HepG2 (cell line): ENCODE data around the gene IQCN. TPM values are rescaled to one million over a fixed set of nuclear protein-coding genes. Genes with fewer than 3 reads are reported as not detected.
A peak's percentile ranks its signal among the peaks of the same experiment; 100 is the strongest.

Experiments used
- ATF5 ChIP-seq: sonication (generic); formaldehyde crosslinking; IDR thresholded peaks from 2 replicates; pipeline ENCODE4 v1.4.0; 2020; ENCODE audit warnings: mild to moderate bottlenecking, low read depth, missing genetic modification reagents
- ATRX ChIP-seq: sonication (generic); formaldehyde crosslinking; IDR thresholded peaks from 2 replicates; pipeline ENCODE4 v1.4.0; 2020; ENCODE audit warnings: missing genetic modification reagents, borderline replicate concordance
- CBX2 ChIP-seq, 2 experiments: fragments of 200-600 bp in 1 of 2; sonication (generic); formaldehyde crosslinking in 1 of 2; IDR thresholded peaks; 2 replicates each; pipeline versions ENCODE4 v1.7.0 to v1.8.1; 2018 to 2022; ENCODE audit warnings: low read depth in 2 of 2, low read length in 1 of 2, mild to moderate bottlenecking in 1 of 2, missing genetic modification reagents in 1 of 2
- KDM3A ChIP-seq: IDR thresholded peaks from 2 replicates; pipeline ENCODE4 v1.6.1; 2018; ENCODE audit warnings: low read depth, missing compliant biosample characterization
- MYNN ChIP-seq: sonication (generic); formaldehyde crosslinking; IDR thresholded peaks from 2 replicates; pipeline ENCODE4 v1.4.0; 2020; ENCODE audit warnings: mild to moderate bottlenecking, low read depth, missing genetic modification reagents
- PCBP1 ChIP-seq: fragments of 200-400 bp; formaldehyde crosslinking; IDR thresholded peaks from 2 replicates; pipeline ENCODE4 v1.6.1; 2017; ENCODE audit warnings: mild to moderate bottlenecking, low read depth, low read length, borderline replicate concordance
- SIN3A ChIP-seq: IDR thresholded peaks from 2 replicates; pipeline ENCODE4 v1.6.1; 2011; ENCODE audit warnings: low read depth, mild to moderate bottlenecking, control low read depth, low read length, borderline replicate concordance
- STAT6 ChIP-seq: sonication (generic); formaldehyde crosslinking; IDR thresholded peaks from 2 replicates; pipeline ENCODE4 v1.4.0; 2020; ENCODE audit warnings: missing genetic modification reagents, mild to moderate bottlenecking, borderline replicate concordance
- TCF12 ChIP-seq, 2 experiments: fragments of 450-650 bp in 1 of 2; sonication (generic) in 1 of 2; formaldehyde crosslinking in 1 of 2; IDR thresholded peaks; 2 replicates each; pipeline versions ENCODE4 v1.6.1 to v1.8.0; 2017 to 2022; ENCODE audit warnings: antibody characterized with exemption in 1 of 2, mild to moderate bottlenecking in 1 of 2, missing genetic modification reagents in 1 of 2, moderate library complexity in 1 of 2
- THAP11 ChIP-seq: IDR thresholded peaks from 2 replicates; pipeline ENCODE4 v1.6.1; 2016; ENCODE audit warnings: missing biosample characterization, missing genetic modification reagents
- ZNF142 ChIP-seq: sonication (generic); formaldehyde crosslinking; IDR thresholded peaks from 2 replicates; pipeline ENCODE4 v1.4.0; 2020; ENCODE audit warnings: missing genetic modification reagents
- ZNF543 ChIP-seq: sonication (generic); formaldehyde crosslinking; IDR thresholded peaks from 2 replicates; pipeline ENCODE4 v1.4.0; 2020; ENCODE audit warnings: mild to moderate bottlenecking, missing genetic modification reagents
- ZNF704 ChIP-seq: sonication (generic); formaldehyde crosslinking; IDR thresholded peaks from 2 replicates; pipeline ENCODE4 v1.8.1; 2023; ENCODE audit warnings: mild to moderate bottlenecking, inconsistent platforms, moderate library complexity, missing genetic modification reagents, borderline replicate concordance
- ZNF782 ChIP-seq: sonication (generic); formaldehyde crosslinking; IDR thresholded peaks from 2 replicates; pipeline ENCODE4 v1.4.0; 2020; ENCODE audit warnings: missing genetic modification reagents, mild to moderate bottlenecking, borderline replicate concordance
- polyA plus RNA-seq, 8 experiments: library from polyadenylated mRNA; depleted of rRNA in 3 of 8; stranded (reverse) in 7 of 8; unstranded in 1 of 8; fragments of >200 nt; fragmentation: Illumina TruSeq in 4 of 8; extraction: Trizol in 4 of 8; gene quantifications; 2 replicates each; pipeline versions ENCODE4 v1.2.1 to v1.2.3, GENCODE V29; 2011 to 2016; ENCODE audit warnings: low read depth in 4 of 8, missing spikeins in 1 of 8, mixed read lengths in 1 of 8; ENCODE audit not compliant: insufficient read depth in 1 of 8
- total RNA-seq, 5 experiments: library from RNA; depleted of rRNA; stranded (reverse); fragments of >200 nt; fragmentation: Illumina TruSeq; extraction: Trizol; gene quantifications; 2 replicates each; pipeline ENCODE4 v1.2.3, GENCODE V29; 2016; ENCODE audit warnings: low read depth in 1 of 5

The IQCN gene
- total and polyA plus RNA-seq, 2 of the 13 experiments (the other 11 are each of a cell fraction or from before 2014, with no cell fraction given) = 0.04 to 0.18 TPM

GRCh38 chr19:18291590-18292461 lies 17.6 kb upstream of the IQCN start (continued):
- TF ChIP-seq TCF12 (IDR thresholded peaks at IDR 0.05) (no peak), TCF12 (CRISPR knock-in tag; IDR thresholded peaks at IDR 0.05) (no peak; the same call in 1 of the 2 replicates), ATRX (no peak), CBX2 (IDR thresholded peaks at IDR 0.05; ENCODE audit: low read depth, low read length) (no peak), CBX2 (CRISPR knock-in tag; IDR thresholded peaks at IDR 0.05; ENCODE audit: low read depth) (no peak), PCBP1 (0 out of 2 replicates have a peak, but pooled peaks have one; percentile 55), SIN3A (no peak), ZNF142 (CRISPR knock-in tag) (no peak), ZNF543 (CRISPR knock-in tag) (peak; percentile 86), ZNF782 (CRISPR knock-in tag) (peak; percentile 75; the same call in 1 of the 2 replicates), STAT6 (no peak), THAP11 (CRISPR knock-in tag) (peak; percentile 51; the same call in 1 of the 2 replicates), ATF5 (CRISPR knock-in tag) (no peak), ZNF704 (CRISPR knock-in tag) (0 out of 2 replicates have a peak, but pooled peaks have one; percentile 49), KDM3A (CRISPR knock-in tag) (no peak), MYNN (CRISPR knock-in tag) (no peak)
